DND-41 (cell line): Measurements from ENCODE around the gene RNFT2.

Source experiments
- ATAC-seq: fragments of 200-7000 bp; cut with Tn5 transposase; 3 replicates; pipeline ENCODE4 v1.9.1; 2021; ENCODE audit warnings: low read depth; ENCODE audit not compliant: insufficient read depth
- DNase-seq: peaks from one replicate; pipeline ENCODE4 v3.0.0-alpha.2; 2020
- H2AFZ ChIP-seq: 2 replicates; pipeline ENCODE4 v1.6.0; 2012; ENCODE audit warnings: low read depth, low read length
- H3K27ac ChIP-seq: 2 replicates; pipeline ENCODE4 v1.5.1; 2012; ENCODE audit warnings: low read length, inconsistent platforms
- H3K27me3 ChIP-seq: fragments of 200-600 bp; sonication (generic); 2 replicates; pipeline ENCODE4 v1.6.0; 2012; ENCODE audit warnings: low read length, mild to moderate bottlenecking, inconsistent platforms; ENCODE audit not compliant: insufficient read depth, poor library complexity
- H3K36me3 ChIP-seq: 2 replicates; pipeline ENCODE4 v1.5.1; 2012; ENCODE audit warnings: low read length, inconsistent platforms; ENCODE audit not compliant: insufficient read depth
- H3K4me1 ChIP-seq: 2 replicates; pipeline ENCODE4 v1.5.1; 2012; ENCODE audit warnings: mild to moderate bottlenecking, low read length; ENCODE audit not compliant: insufficient read depth
- H3K4me2 ChIP-seq: 2 replicates; pipeline ENCODE4 v1.6.0; 2012; ENCODE audit warnings: mild to moderate bottlenecking, moderate library complexity, low read length, inconsistent platforms; ENCODE audit not compliant: insufficient read depth
- H3K4me3 ChIP-seq, 2 experiments: fragments of 200-600 bp in 1 of 2; shearing (Covaris generic) in 1 of 2; 2 replicates each; pipeline ENCODE4 v1.5.1; 2012 to 2016; ENCODE audit warnings: inconsistent platforms in 2 of 2, low read length in 2 of 2, mild to moderate bottlenecking in 2 of 2, low read depth in 1 of 2, moderate library complexity in 1 of 2
- H3K79me2 ChIP-seq: 2 replicates; pipeline ENCODE4 v1.6.0; 2012; ENCODE audit warnings: low read length, inconsistent platforms; ENCODE audit not compliant: insufficient read depth
- H3K9ac ChIP-seq: 2 replicates; pipeline ENCODE4 v1.6.0; 2012; ENCODE audit warnings: low read depth, mild to moderate bottlenecking, inconsistent platforms, low read length, moderate library complexity
- H3K9me3 ChIP-seq: 2 replicates; pipeline ENCODE4 v1.5.1; 2012; ENCODE audit warnings: low read length, moderate library complexity, mild to moderate bottlenecking, inconsistent platforms; ENCODE audit not compliant: insufficient read depth, severe bottlenecking
- H4K20me1 ChIP-seq: 2 replicates; pipeline ENCODE4 v1.6.0; 2012; ENCODE audit warnings: low read length; ENCODE audit not compliant: insufficient read depth
- EZH2 ChIP-seq: IDR thresholded peaks from 3 replicates; pipeline ENCODE4 v1.6.1; 2012; ENCODE audit warnings: borderline replicate concordance, low read depth, mild to moderate bottlenecking, moderate library complexity, low read length, inconsistent platforms; ENCODE audit not compliant: severe bottlenecking
- TF ChIP-seq, protein P1 (sequence below): IDR thresholded peaks from 2 replicates; pipeline ENCODE4 v1.5.1; 2012; ENCODE audit warnings: borderline replicate concordance, low read length, moderate library complexity, mild to moderate bottlenecking; ENCODE audit not compliant: poor library complexity, severe bottlenecking; ENCODE audit errors: extremely low read depth

RNFT2 gene

DNA sequence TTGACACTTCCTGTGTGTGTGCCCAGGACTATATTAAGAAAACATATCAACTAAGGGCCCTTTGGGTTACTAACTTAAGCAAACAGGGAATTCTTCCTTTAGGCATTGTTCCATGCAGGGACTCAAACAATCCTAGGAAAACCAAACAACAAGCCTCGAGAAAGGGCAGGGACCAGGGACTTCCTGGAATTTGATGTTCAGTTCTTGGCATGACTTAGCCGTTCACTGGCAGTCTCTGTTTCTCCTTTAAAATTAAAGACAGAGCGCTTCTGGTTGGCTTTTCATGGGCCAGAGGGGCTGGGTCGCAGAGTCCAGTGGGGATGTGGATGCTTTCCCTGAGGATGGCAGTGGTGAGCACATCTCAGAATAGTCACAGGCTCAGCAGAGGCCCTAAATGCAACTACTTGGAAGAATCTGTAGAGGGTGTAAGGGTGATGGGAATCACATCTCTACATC is 35.2 kb downstream of the RNFT2 start:
- no peak overlapping the region for H3K27ac ChIP-seq
- H3K9ac ChIP-seq, result no peak overlapping the region
- TF ChIP-seq EZH2, result no peak
- TF ChIP-seq, protein P1, sequence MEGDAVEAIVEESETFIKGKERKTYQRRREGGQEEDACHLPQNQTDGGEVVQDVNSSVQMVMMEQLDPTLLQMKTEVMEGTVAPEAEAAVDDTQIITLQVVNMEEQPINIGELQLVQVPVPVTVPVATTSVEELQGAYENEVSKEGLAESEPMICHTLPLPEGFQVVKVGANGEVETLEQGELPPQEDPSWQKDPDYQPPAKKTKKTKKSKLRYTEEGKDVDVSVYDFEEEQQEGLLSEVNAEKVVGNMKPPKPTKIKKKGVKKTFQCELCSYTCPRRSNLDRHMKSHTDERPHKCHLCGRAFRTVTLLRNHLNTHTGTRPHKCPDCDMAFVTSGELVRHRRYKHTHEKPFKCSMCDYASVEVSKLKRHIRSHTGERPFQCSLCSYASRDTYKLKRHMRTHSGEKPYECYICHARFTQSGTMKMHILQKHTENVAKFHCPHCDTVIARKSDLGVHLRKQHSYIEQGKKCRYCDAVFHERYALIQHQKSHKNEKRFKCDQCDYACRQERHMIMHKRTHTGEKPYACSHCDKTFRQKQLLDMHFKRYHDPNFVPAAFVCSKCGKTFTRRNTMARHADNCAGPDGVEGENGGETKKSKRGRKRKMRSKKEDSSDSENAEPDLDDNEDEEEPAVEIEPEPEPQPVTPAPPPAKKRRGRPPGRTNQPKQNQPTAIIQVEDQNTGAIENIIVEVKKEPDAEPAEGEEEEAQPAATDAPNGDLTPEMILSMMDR, result no peak
- H2AFZ ChIP-seq, result no peak overlapping the region
- no peaks in the 10 kb centered on the region for H3K4me1 ChIP-seq
- no peak for DNase-seq
- no peaks in the 10 kb centered on the region for H3K27me3 ChIP-seq
- ATAC-seq, result no peak
- H3K79me2 ChIP-seq, result no peaks in the 10 kb centered on the region
- no peak overlapping the region for H3K4me2 ChIP-seq
- no peaks in the 10 kb centered on the region for H3K36me3 ChIP-seq
- no peaks in the 10 kb centered on the region for H3K9me3 ChIP-seq
- H4K20me1 ChIP-seq, result no peaks in the 10 kb centered on the region
- H3K4me3 ChIP-seq, result no peak overlapping the region

DNA sequence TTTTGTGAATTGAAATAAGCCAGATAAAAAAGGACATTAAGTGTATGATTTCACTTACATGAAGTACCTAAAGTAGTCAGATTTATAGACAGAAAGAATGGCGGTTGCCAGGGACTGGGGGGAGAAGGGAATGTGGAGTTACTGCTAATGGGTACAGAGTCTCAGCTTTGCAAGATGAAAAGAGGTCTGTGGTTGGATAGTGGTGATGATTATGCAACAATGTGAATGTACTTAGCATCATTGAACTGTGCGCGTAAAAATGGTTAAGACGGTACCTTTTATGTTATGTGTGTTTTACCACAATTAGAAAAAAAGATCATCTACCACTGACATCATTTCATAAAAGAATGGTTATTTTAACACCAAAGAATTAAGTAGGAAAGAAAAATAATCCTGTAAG is 35.9 kb downstream of the RNFT2 start:
- DNase-seq (no peak), ATAC-seq (peak; percentile 42; the same call in 1 of the 3 replicates)
- no peak overlapping the region for H3K4me2 ChIP-seq
- no peaks in the 10 kb centered on the region for H3K27me3 ChIP-seq
- no peaks in the 10 kb centered on the region for H3K4me1 ChIP-seq
- no peaks in the 10 kb centered on the region for H3K79me2 ChIP-seq
- H4K20me1 ChIP-seq, result no peaks in the 10 kb centered on the region
- no peak overlapping the region for H2AFZ ChIP-seq
- no peak overlapping the region for H3K9ac ChIP-seq
- H3K4me3 ChIP-seq, result no peak overlapping the region
- peaks cover 2% of the 10 kb centered on the region; the same call in 1 of the 2 replicates for H3K36me3 ChIP-seq
- no peaks in the 10 kb centered on the region for H3K9me3 ChIP-seq
- no peak for TF ChIP-seq EZH2
- TF ChIP-seq, protein P1, result no peak
- H3K27ac ChIP-seq, result no peak overlapping the region

DNA sequence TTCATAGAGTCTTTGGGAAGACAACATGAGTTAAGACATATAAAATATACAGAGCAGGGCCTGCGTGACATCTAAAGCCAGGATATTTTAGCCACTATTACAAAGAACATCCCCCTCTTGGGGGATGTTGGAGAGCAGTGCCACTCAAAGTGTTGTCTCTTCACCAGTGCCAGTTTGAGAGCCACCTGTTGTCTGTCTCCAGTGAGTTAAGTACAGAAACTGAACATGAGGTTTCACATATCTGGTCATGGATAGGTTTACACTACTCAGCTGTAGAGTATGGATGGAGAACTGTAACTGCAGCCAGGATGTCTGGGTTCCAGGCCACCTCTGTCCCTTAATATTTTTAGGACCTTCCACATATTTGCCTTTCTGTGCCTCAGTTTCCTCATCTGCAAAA is 39.1 kb downstream of the RNFT2 start:
- H3K4me3 ChIP-seq, result no peak overlapping the region
- H3K9me3 ChIP-seq, result no peaks in the 10 kb centered on the region
- no peak overlapping the region for H2AFZ ChIP-seq
- no peak for TF ChIP-seq EZH2
- TF ChIP-seq, protein P1, result no peak
- no peaks in the 10 kb centered on the region for H4K20me1 ChIP-seq
- H3K36me3 ChIP-seq, result peaks cover 21% of the 10 kb centered on the region
- no peak overlapping the region for H3K4me2 ChIP-seq
- H3K27me3 ChIP-seq, result no peaks in the 10 kb centered on the region
- H3K4me1 ChIP-seq, result no peaks in the 10 kb centered on the region
- no peaks in the 10 kb centered on the region for H3K79me2 ChIP-seq
- DNase-seq, result no peak
- no peak overlapping the region for H3K27ac ChIP-seq
- no peak for ATAC-seq
- H3K9ac ChIP-seq, result no peak overlapping the region

DNA sequence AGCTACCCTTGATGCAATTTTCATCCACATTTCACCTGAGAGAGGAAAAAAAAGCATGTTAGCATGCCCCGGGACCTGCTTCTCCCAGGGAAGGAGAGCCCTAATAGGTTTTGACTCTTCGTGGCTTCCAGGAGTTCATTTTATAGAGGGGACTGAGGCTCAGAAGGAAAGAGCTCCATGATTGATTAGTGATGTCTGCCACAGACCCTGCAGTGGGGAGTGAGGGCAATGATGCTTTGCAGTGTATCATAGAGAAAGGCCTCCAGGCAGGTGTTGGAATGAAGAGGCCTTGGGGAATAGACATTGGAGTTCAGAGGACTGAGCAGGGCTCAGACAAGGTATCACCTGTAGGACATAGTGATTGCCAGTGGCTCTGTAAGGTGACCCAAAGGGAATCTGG is 41.5 kb downstream of the RNFT2 start:
- no peaks in the 10 kb centered on the region for H3K79me2 ChIP-seq
- no peaks in the 10 kb centered on the region for H3K9me3 ChIP-seq
- TF ChIP-seq EZH2, result no peak
- TF ChIP-seq, protein P1, result no peak
- no peak overlapping the region for H3K4me2 ChIP-seq
- H3K27me3 ChIP-seq, result no peaks in the 10 kb centered on the region
- no peak overlapping the region for H3K27ac ChIP-seq
- H4K20me1 ChIP-seq, result no peaks in the 10 kb centered on the region
- ATAC-seq, result no peak
- H3K4me1 ChIP-seq, result no peaks in the 10 kb centered on the region
- no peak overlapping the region for H2AFZ ChIP-seq
- H3K4me3 ChIP-seq, result no peak overlapping the region
- no peak overlapping the region for H3K9ac ChIP-seq
- peaks cover 35% of the 10 kb centered on the region for H3K36me3 ChIP-seq
- no peak for DNase-seq
